Duodenal mucosa (tissue), 2 donors: ENCODE data around the gene DEFB114.

ENCODE experiments used
- H3K27ac ChIP-seq: one replicate; pipeline ENCODE4 v1.7.0; 2013; ENCODE audit warnings: low read depth, low read length
- H3K27me3 ChIP-seq, 2 donors: one replicate each; pipeline ENCODE4 v1.7.0; 2013; ENCODE audit warnings: low read length in 2 of 2, control low read depth in 1 of 2; ENCODE audit not compliant: insufficient read depth in 2 of 2, control insufficient read depth in 1 of 2
- H3K36me3 ChIP-seq, 2 donors: one replicate each; pipeline ENCODE4 v1.7.0; 2013; ENCODE audit warnings: low read length in 2 of 2, control low read depth in 1 of 2; ENCODE audit not compliant: insufficient read depth in 2 of 2, control insufficient read depth in 1 of 2
- H3K4me1 ChIP-seq, 2 donors: one replicate each; pipeline ENCODE4 v1.7.0; 2013; ENCODE audit warnings: low read length in 2 of 2, control low read depth in 1 of 2; ENCODE audit not compliant: insufficient read depth in 2 of 2, control insufficient read depth in 1 of 2
- H3K4me3 ChIP-seq, 2 donors: one replicate each; pipeline ENCODE4 v1.7.0; 2013; ENCODE audit warnings: low read length in 2 of 2, low read depth in 1 of 2
- H3K9ac ChIP-seq, 2 donors: one replicate each; pipeline ENCODE4 v1.7.0; 2013; ENCODE audit warnings: low read length in 2 of 2, low read depth in 1 of 2
- H3K9me3 ChIP-seq, 2 donors: one replicate each; pipeline ENCODE4 v1.7.0; 2013; ENCODE audit warnings: low read length in 2 of 2, control low read depth in 1 of 2; ENCODE audit not compliant: control insufficient read depth in 1 of 2

DEFB114 gene

GRCh38 chr6:49978332-49979226, 14.6 kb upstream of the DEFB114 start:
- H3K27ac ChIP-seq: no peak overlapping the region
- no peaks in the 10 kb centered on the region for H3K9me3 ChIP-seq
- H3K9ac ChIP-seq: no peak overlapping the region
- peak overlapping the region in 1 of 2 donors; percentile 22 for H3K4me3 ChIP-seq
- no peaks in the 10 kb centered on the region for H3K4me1 ChIP-seq
- no peaks in the 10 kb centered on the region for H3K36me3 ChIP-seq
- no peaks in the 10 kb centered on the region for H3K27me3 ChIP-seq

- Histone ChIP-seq H3K36me3 (no peaks in the 10 kb centered on the region), H3K4me1 (no peaks in the 10 kb centered on the region), H3K9ac (no peak within 1 kb of the TSS)
These were observed 5.6 kb upstream of the DEFB114 start, which contains the start of gene DEFB113 for GRCh38 chr6:49969605-49970004. Gene DEFB113 (minus strand): TSS chr6:49969625. CDS start chr6:49969625, 0 bp downstream.

GRCh38 chr6:49966823-49967222, 2.9 kb upstream of the DEFB114 start:
- H3K36me3 ChIP-seq: no peaks in the 10 kb centered on the region
- no peak overlapping the region for H3K4me3 ChIP-seq
- no peak overlapping the region for H3K27ac ChIP-seq
- no peaks in the 10 kb centered on the region for H3K9me3 ChIP-seq
- H3K9ac ChIP-seq: no peak overlapping the region
- no peaks in the 10 kb centered on the region for H3K4me1 ChIP-seq
- H3K27me3 ChIP-seq: no peaks in the 10 kb centered on the region

More at GRCh38 chr6:49969605-49970004, 5.6 kb upstream of the DEFB114 start, which contains the start of gene DEFB113:
- H3K27me3 ChIP-seq: no peaks in the 10 kb centered on the region
- H3K4me3 ChIP-seq: no peak within 1 kb of the TSS
- H3K9me3 ChIP-seq: no peaks in the 10 kb centered on the region
- no peak within 1 kb of the TSS for H3K27ac ChIP-seq

DNA sequence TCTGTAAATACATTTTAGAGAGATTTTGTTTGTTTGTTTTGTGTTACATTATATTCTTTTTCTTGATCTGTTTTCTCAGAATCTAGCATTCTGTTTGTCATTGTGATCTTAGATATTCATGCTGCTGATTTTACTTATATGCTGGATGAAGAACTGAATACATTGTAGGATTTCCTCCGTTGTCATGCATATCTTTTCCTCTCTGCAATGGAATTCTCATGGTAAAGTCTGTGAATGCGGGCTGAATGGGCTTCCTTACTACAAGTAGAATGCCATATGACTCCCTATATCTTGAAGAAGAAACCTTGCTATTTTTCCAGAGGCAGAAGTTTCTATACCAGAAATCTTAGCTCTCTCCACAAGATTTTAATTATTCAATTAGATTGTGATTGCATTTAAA, 2.4 kb upstream of the DEFB114 start:
- Histone ChIP-seq H3K9me3 (no peaks in the 10 kb centered on the region), H3K27me3 (no peaks in the 10 kb centered on the region), H3K4me1 (no peaks in the 10 kb centered on the region), H3K36me3 (no peaks in the 10 kb centered on the region), H3K27ac (no peak overlapping the region), H3K4me3 (no peak overlapping the region), H3K9ac (no peak overlapping the region)

DNA sequence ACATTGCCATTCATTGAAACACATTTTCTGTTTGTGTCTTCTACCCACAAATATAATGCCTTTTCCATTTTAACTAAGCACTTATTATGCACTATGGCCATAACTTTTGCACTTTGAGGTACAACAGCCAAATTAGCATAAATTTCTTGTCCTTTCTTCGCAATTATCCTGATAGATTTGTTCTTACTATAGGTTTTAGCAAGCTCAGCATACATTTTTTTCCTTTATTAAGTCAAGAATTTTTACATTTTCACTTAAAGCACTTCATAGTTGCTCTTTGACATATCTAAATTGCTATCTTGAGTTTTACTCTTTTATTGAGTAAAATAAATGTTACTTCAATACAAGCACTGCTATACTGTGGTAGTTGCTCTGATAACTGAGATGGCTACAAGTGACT, 5.8 kb downstream of the DEFB114 start:
- H3K4me3 ChIP-seq: no peak overlapping the region
- no peaks in the 10 kb centered on the region for H3K27me3 ChIP-seq
- no peaks in the 10 kb centered on the region for H3K36me3 ChIP-seq
- no peak overlapping the region for H3K27ac ChIP-seq
- no peak overlapping the region for H3K9ac ChIP-seq
- H3K4me1 ChIP-seq: no peaks in the 10 kb centered on the region
- H3K9me3 ChIP-seq: no peaks in the 10 kb centered on the region

DNA sequence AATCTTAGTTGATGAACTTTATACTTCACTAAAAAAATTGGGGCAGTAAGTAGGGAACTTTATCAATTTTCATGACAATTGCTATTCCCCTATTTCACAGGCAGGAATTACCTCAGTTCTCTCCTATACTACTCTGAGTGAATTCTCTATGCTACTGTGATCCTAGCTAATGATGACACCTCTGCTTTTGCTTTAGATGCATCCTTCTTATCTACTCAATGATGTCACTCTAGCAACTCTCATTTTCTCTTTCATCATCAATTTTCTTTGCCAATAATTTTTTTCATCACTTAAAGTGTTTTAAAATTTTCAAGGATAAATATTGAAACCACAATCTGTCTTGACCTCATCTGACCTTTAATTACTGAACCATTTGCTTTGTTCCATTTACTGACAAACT, 8.1 kb downstream of the DEFB114 start:
- Histone ChIP-seq H3K27ac (no peak overlapping the region), H3K27me3 (no peaks in the 10 kb centered on the region), H3K9ac (no peak overlapping the region)

GRCh38 chr6:49951926-49952325, 12.0 kb downstream of the DEFB114 start:
- no peaks in the 10 kb centered on the region for H3K4me1 ChIP-seq
- no peak overlapping the region for H3K4me3 ChIP-seq
- no peak overlapping the region for H3K9ac ChIP-seq
- H3K27ac ChIP-seq: no peak overlapping the region
- no peaks in the 10 kb centered on the region for H3K27me3 ChIP-seq
- H3K9me3 ChIP-seq: no peaks in the 10 kb centered on the region
- H3K36me3 ChIP-seq: no peaks in the 10 kb centered on the region

More for the DNA sequence above, 8.1 kb downstream of the DEFB114 start:
- Histone ChIP-seq H3K36me3 (no peaks in the 10 kb centered on the region), H3K9me3 (no peaks in the 10 kb centered on the region), H3K4me3 (no peak overlapping the region), H3K4me1 (no peaks in the 10 kb centered on the region)

GRCh38 chr6:49950415-49950751, 13.6 kb downstream of the DEFB114 start:
- H3K27ac ChIP-seq: no peak overlapping the region
- no peaks in the 10 kb centered on the region for H3K4me1 ChIP-seq
- H3K27me3 ChIP-seq: no peaks in the 10 kb centered on the region
- H3K9me3 ChIP-seq: no peaks in the 10 kb centered on the region
- no peaks in the 10 kb centered on the region for H3K36me3 ChIP-seq
- H3K4me3 ChIP-seq: no peak overlapping the region
- no peak overlapping the region for H3K9ac ChIP-seq

DNA sequence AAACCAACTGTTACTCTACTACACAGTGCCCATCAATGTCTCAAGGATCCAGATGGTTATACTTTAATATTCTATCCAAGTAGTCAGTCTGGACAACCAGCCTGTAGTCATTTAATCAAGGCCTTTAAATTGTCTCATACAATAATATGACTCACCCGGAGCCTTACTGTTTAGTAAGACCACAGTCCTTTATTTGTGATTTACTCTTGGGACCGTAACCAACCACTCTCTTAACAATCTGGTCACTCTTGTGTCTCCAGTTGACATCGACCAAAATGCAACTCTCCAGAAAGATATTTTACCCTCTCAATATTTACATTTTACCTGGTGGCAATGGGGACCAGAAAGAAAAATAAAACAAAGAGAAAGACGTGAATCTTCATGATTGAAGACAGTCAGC, 14.9 kb downstream of the DEFB114 start:
- Histone ChIP-seq H3K9ac (no peak overlapping the region), H3K4me1 (no peaks in the 10 kb centered on the region), H3K9me3 (no peaks in the 10 kb centered on the region), H3K27me3 (no peaks in the 10 kb centered on the region), H3K27ac (no peak overlapping the region), H3K36me3 (no peaks in the 10 kb centered on the region), H3K4me3 (no peak overlapping the region)

- H3K27ac ChIP-seq: no peak overlapping the region
- H3K36me3 ChIP-seq: no peaks in the 10 kb centered on the region
- H3K9ac ChIP-seq: no peak overlapping the region
These were observed 17.1 kb downstream of the DEFB114 start for GRCh38 chr6:49946835-49947234.

More at GRCh38 chr6:49946835-49947234, 17.1 kb downstream of the DEFB114 start:
- Histone ChIP-seq H3K4me1 (no peaks in the 10 kb centered on the region), H3K9me3 (peaks cover 0 to 3% of the 10 kb centered on the region in 2 donors), H3K4me3 (no peak overlapping the region), H3K27me3 (no peaks in the 10 kb centered on the region)
